ENCODE measurements around the gene STK38. TPM values are rescaled to one million over a fixed set of nuclear protein-coding genes. Genes with fewer than 3 reads are reported as not detected.

STK38 gene
- total RNA-seq = 18.1 and 22.5 TPM in 2 replicates

GRCh38 chr6:36546920-36547645 is at the start of gene STK38:
STK38 (minus strand) TSS chr6:36547479; CDS start chr6:36540202, 7,277 bp downstream.

GRCh38 chr6:36594029-36594815 is 46.9 kb upstream of the STK38 start, which contains the start of gene SRSF3:
SRSF3 (plus strand) TSS chr6:36594362; CDS start chr6:36596763, 2,401 bp downstream.

Other genes starting within 250 kb of the STK38 start
- 0.21 TPM in 1 of 2 replicates, not detected in the other for gene BNIP5, start 210.6 kb downstream of the STK38 start, total RNA-seq
- 0.14 and 0.51 TPM in 2 replicates for gene ETV7, start 159.8 kb downstream of the STK38 start, total RNA-seq
- gene PXT1, start 104.6 kb downstream of the STK38 start, total RNA-seq = not detected in 2 replicates
- gene KCTD20, start 104.5 kb downstream of the STK38 start, total RNA-seq = 17.3 and 27.4 TPM in 2 replicates
- gene SRSF3, start 46.9 kb upstream of the STK38 start, total RNA-seq = 328 and 368 TPM in 2 replicates
- 595 and 650 TPM in 2 replicates for gene CDKN1A, start 131.2 kb upstream of the STK38 start, total RNA-seq
- 0.07 and 0.19 TPM in 2 replicates for gene RAB44, start 150.3 kb upstream of the STK38 start, total RNA-seq